HEK293 (cell line): Measurements from ENCODE around the gene DSTN.

ENCODE experiments used
- CTCF ChIA-PET: fragments of 350-600 bp; formaldehyde crosslinking; extraction: SDS; loops from one replicate; lab custom pipeline; 2021; ENCODE audit warnings: antibody characterized with exemption; lab: Yijun Ruan, JAX
- POLR2A ChIA-PET: fragments of 300-600 bp; formaldehyde crosslinking; extraction: SDS; loops from one replicate; lab custom pipeline; 2020; ENCODE audit warnings: antibody characterized with exemption, inconsistent platforms; lab: Yijun Ruan, JAX
- H3K27ac ChIP-seq: fragments of 200-500 bp; sonication (Bioruptor generic); 2 replicates; pipeline ENCODE4 v1.5.1; 2014; ENCODE audit warnings: low read depth, low read length, control low read depth, inconsistent platforms; ENCODE audit errors: extremely low read depth
- H3K36me3 ChIP-seq, 2 experiments: fragments of 200-500 bp in 1 of 2; sonication (Bioruptor generic) in 1 of 2; 1 replicate in 1 of 2; 2 replicates in 1 of 2; pipeline ENCODE4 v1.5.1; 2014 to 2017; ENCODE audit warnings: inconsistent platforms in 2 of 2, low read length in 2 of 2; ENCODE audit not compliant: control insufficient read depth in 2 of 2, insufficient read depth in 1 of 2
- H3K4me1 ChIP-seq: fragments of 200-500 bp; sonication (Bioruptor generic); 2 replicates; pipeline ENCODE4 v1.5.1; 2014; ENCODE audit warnings: mild to moderate bottlenecking, low read length, inconsistent platforms; ENCODE audit not compliant: control insufficient read depth, insufficient read depth
- H3K4me3 ChIP-seq: 2 replicates; pipeline ENCODE4 v1.5.1; 2011; ENCODE audit warnings: low read depth, mild to moderate bottlenecking, control low read depth, low read length, moderate library complexity
- H3K9me3 ChIP-seq: fragments of 200-500 bp; sonication (Bioruptor generic); 2 replicates; pipeline ENCODE4 v1.5.1; 2014; ENCODE audit warnings: low read depth, low read length, inconsistent platforms; ENCODE audit not compliant: control insufficient read depth, insufficient read depth
- HOXA7 ChIP-seq: sonication (generic); formaldehyde crosslinking; IDR thresholded peaks from 2 replicates; pipeline ENCODE4 v1.8.1; 2022; ENCODE audit warnings: missing genetic modification reagents, borderline replicate concordance
- KLF10 ChIP-seq: fragments of 450-650 bp; IDR thresholded peaks from 2 replicates; pipeline ENCODE4 v1.5.1; 2018; ENCODE audit warnings: missing biosample characterization, mild to moderate bottlenecking, missing genetic modification characterization
- SCRT1 ChIP-seq: fragments of 450-650 bp; formaldehyde crosslinking; IDR thresholded peaks from 2 replicates; pipeline ENCODE4 v1.5.1; 2016; ENCODE audit warnings: missing biosample characterization, missing genetic modification characterization, borderline replicate concordance
- SCRT2 ChIP-seq: fragments of 450-650 bp; formaldehyde crosslinking; IDR thresholded peaks from 2 replicates; pipeline ENCODE4 v1.5.1; 2016; ENCODE audit warnings: missing biosample characterization, missing genetic modification characterization
- SP3 ChIP-seq: fragments of 450-650 bp; formaldehyde crosslinking; IDR thresholded peaks from 2 replicates; pipeline ENCODE4 v1.5.1; 2016; ENCODE audit warnings: missing biosample characterization, missing genetic modification characterization
- ZIC2 ChIP-seq: fragments of 450-650 bp; formaldehyde crosslinking; IDR thresholded peaks from 2 replicates; pipeline ENCODE4 v1.5.1; 2016; ENCODE audit warnings: missing biosample characterization, missing genetic modification characterization
- ZNF114 ChIP-seq: fragments of 450-650 bp; formaldehyde crosslinking; IDR thresholded peaks from 2 replicates; pipeline ENCODE4 v1.5.0; 2017; ENCODE audit warnings: missing biosample characterization, missing genetic modification characterization
- ZNF146 ChIP-seq: fragments of 450-650 bp; formaldehyde crosslinking; IDR thresholded peaks from 2 replicates; pipeline ENCODE4 v1.5.1; 2016; ENCODE audit warnings: missing biosample characterization, missing genetic modification characterization
- ZNF266 ChIP-seq: fragments of 450-650 bp; formaldehyde crosslinking; IDR thresholded peaks from 2 replicates; pipeline ENCODE4 v1.5.1; 2016; ENCODE audit warnings: missing biosample characterization, missing genetic modification characterization, low read depth
- ZNF335 ChIP-seq: fragments of 450-650 bp; formaldehyde crosslinking; conservative IDR thresholded peaks from 2 replicates; pipeline ENCODE4 v1.5.1; 2016; ENCODE audit warnings: missing biosample characterization, missing genetic modification characterization
- ZSCAN5A ChIP-seq: fragments of 450-650 bp; formaldehyde crosslinking; IDR thresholded peaks from 2 replicates; pipeline ENCODE4 v1.5.1; 2016; ENCODE audit warnings: missing biosample characterization, missing genetic modification characterization
- TF ChIP-seq, protein P1 (sequence below): fragments of 450-650 bp; formaldehyde crosslinking; IDR thresholded peaks from 2 replicates; pipeline ENCODE4 v1.5.1; 2016; ENCODE audit warnings: missing biosample characterization, missing genetic modification characterization, low read depth
- TF ChIP-seq, protein P2 (sequence below): fragments of 450-650 bp; formaldehyde crosslinking; IDR thresholded peaks from 2 replicates; pipeline ENCODE4; 2016; ENCODE audit warnings: missing biosample characterization, missing genetic modification characterization

The DSTN gene

DNA sequence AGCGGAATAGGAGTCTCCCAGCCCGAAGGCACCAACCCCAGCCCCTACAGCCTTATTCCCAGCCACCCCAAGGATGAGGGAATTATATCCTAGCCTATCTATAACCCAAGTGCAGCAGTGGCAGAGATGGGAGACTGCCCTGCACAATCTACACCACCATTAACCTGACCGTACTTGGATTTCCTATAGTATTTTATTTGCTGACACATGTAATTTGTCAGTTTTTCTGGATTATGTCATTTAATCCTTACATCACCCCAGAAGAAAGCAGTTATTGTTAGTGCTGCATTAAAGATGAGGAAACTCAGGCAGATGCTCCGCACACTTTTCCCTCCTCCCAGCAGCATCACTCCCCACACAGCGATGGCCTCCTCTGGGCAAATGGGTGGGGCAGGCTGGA is 44.7 kb upstream of the DSTN start:
- CTCF ChIA-PET = interaction anchor here (1.2 kb wide), 1 partner anchor 8 kb away, joined by 3 read pairs; no protein-coding TSS in a partner anchor
- no peak overlapping the region for H3K4me3 ChIP-seq
- H3K9me3 ChIP-seq = no peaks in the 10 kb centered on the region
- no peak for TF ChIP-seq ZNF335 (tag by site-specific recombination)
- TF ChIP-seq, protein P1, sequence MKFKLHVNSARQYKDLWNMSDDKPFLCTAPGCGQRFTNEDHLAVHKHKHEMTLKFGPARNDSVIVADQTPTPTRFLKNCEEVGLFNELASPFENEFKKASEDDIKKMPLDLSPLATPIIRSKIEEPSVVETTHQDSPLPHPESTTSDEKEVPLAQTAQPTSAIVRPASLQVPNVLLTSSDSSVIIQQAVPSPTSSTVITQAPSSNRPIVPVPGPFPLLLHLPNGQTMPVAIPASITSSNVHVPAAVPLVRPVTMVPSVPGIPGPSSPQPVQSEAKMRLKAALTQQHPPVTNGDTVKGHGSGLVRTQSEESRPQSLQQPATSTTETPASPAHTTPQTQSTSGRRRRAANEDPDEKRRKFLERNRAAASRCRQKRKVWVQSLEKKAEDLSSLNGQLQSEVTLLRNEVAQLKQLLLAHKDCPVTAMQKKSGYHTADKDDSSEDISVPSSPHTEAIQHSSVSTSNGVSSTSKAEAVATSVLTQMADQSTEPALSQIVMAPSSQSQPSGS (tag by site-specific recombination) = 0 out of 2 replicates have a peak, but pooled peaks have one; percentile 15
- TF ChIP-seq, all 188 proteins: peak for 1
- POLR2A ChIA-PET = no interaction called here
- Histone ChIP-seq H3K27ac (no peak overlapping the region), H3K4me1 (no peaks in the 10 kb centered on the region), H3K36me3 (no peaks in the 10 kb centered on the region)

GRCh38 chr20:17525650-17526049 is 44.2 kb upstream of the DSTN start:
- H3K4me3 ChIP-seq = no peak overlapping the region
- POLR2A ChIA-PET = no interaction called here
- CTCF ChIA-PET = no interaction called here

GRCh38 chr20:17529586-17529985 is 40.3 kb upstream of the DSTN start:
- ChIA-PET POLR2A (no interaction called here), CTCF (interaction anchor here (0.6 to 0.7 kb wide), 2 partner anchors 25 to 196 kb away, joined by 3 to 6 read pairs; no protein-coding TSS in a partner anchor)
- TF ChIP-seq ZNF146 (peak; percentile 73), KLF10 (no peak), SP3 (no peak), SCRT1 (tag by site-specific recombination) (peak; percentile 83), SCRT2 (tag by site-specific recombination) (peak; percentile 76), ZSCAN5A (tag by site-specific recombination) (no peak)
- Histone ChIP-seq H3K36me3 (no peaks in the 10 kb centered on the region), H3K9me3 (no peaks in the 10 kb centered on the region), H3K4me1 (peaks cover 6% of the 10 kb centered on the region), H3K4me3 (no peak overlapping the region), H3K27ac (no peak overlapping the region)

More at GRCh38 chr20:17525650-17526049, 44.2 kb upstream of the DSTN start:
- H3K9me3 ChIP-seq = no peaks in the 10 kb centered on the region
- H3K27ac ChIP-seq = no peak overlapping the region
- no peaks in the 10 kb centered on the region for H3K4me1 ChIP-seq
- TF ChIP-seq ZNF114 (tag by site-specific recombination) (no peak), ZIC2 (no peak), ZNF266 (tag by site-specific recombination) (no peak), HOXA7 (CRISPR knock-in tag) (no peak)
- TF ChIP-seq, protein P1 (tag by site-specific recombination) = no peak
- TF ChIP-seq, protein P2, sequence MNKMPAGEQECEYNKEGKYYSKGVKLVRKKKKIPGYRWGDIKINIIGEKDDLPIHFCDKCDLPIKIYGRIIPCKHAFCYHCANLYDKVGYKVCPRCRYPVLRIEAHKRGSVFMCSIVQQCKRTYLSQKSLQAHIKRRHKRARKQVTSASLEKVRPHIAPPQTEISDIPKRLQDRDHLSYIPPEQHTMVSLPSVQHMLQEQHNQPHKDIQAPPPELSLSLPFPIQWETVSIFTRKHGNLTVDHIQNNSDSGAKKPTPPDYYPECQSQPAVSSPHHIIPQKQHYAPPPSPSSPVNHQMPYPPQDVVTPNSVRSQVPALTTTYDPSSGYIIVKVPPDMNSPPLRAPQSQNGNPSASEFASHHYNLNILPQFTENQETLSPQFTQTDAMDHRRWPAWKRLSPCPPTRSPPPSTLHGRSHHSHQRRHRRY (tag by site-specific recombination) = no peak
- H3K36me3 ChIP-seq = no peaks in the 10 kb centered on the region
